GM12872 (cell line): ENCODE data around the gene COA1.

Experiments used
- TF ChIP-seq, protein P1 (sequence below): IDR thresholded peaks from 3 replicates; pipeline ENCODE4 v1.5.1; 2011; ENCODE audit warnings: low read depth, mild to moderate bottlenecking, low read length, moderate library complexity; ENCODE audit not compliant: insufficient read depth

COA1 gene

GRCh38 chr7:43701500-43701854, 27.8 kb downstream of the COA1 start:
- TF ChIP-seq, protein P1, sequence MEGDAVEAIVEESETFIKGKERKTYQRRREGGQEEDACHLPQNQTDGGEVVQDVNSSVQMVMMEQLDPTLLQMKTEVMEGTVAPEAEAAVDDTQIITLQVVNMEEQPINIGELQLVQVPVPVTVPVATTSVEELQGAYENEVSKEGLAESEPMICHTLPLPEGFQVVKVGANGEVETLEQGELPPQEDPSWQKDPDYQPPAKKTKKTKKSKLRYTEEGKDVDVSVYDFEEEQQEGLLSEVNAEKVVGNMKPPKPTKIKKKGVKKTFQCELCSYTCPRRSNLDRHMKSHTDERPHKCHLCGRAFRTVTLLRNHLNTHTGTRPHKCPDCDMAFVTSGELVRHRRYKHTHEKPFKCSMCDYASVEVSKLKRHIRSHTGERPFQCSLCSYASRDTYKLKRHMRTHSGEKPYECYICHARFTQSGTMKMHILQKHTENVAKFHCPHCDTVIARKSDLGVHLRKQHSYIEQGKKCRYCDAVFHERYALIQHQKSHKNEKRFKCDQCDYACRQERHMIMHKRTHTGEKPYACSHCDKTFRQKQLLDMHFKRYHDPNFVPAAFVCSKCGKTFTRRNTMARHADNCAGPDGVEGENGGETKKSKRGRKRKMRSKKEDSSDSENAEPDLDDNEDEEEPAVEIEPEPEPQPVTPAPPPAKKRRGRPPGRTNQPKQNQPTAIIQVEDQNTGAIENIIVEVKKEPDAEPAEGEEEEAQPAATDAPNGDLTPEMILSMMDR = no peak

DNA sequence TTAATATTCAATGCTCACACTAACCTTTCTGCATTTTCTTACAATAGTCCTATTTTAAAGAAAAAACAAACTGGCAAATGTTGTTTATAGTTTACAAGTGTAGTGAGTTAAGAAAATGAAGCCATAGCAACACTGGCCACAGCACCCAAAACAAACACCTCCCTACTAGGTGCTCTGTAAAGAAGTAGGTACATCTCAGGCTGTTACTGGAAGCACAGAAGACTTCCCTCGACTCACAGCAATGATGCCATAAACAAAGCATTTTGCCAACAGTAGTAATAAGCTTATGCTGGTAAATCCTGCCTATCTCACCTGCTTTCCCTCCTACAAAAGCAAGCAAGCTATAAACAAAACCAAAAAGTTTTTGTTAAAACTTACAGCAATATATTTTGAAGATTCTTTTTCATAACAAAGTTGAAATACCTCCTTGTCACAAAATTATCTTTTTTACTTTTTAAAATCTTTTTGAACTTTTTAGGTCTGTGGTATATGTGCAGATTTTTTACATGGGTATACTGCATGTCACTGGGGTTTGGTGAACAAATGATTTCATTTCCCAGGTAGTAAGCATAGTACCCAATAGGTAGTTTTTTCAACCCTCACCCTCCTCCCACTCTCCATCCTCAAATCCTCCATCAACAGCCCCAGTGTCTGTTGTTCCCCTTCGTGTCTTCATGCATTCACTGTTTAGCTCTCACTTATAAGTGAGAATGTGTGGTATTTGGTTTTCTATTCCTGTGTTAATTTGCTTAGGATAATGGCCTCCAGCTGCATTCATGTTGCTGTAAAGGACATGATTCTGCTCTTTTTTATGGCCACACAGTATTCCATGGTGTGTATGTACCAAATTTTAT, 28.4 kb downstream of the COA1 start:
- TF ChIP-seq, protein P1 = no peak

DNA sequence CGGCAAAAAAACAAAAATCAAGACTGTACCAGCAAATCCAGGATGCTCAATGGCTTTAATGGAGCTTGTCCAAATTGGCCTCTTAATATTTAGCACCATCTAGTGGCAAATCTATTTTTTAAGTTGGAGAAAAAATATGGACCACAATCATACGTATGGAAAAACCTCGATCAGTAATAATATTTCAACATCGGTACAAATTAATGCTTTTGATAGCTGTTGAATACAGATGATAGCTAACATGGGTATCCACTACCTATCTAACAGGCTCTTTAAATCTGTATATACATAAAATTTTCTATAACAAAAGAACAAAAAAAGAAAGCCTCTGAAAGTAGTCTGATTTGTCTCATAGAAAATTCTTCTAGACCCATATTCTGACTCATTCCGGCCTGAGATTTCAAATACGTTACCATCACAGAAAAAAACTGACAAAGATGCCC, 29.2 kb downstream of the COA1 start:
- TF ChIP-seq, protein P1 = peak; percentile 51; the same call in 2 of the 3 replicates

GRCh38 chr7:43698460-43699255, 30.7 kb downstream of the COA1 start:
- TF ChIP-seq, protein P1 = no peak

- TF ChIP-seq, protein P1 = no peak
Observed at GRCh38 chr7:43697690-43698089, 31.6 kb downstream of the COA1 start.

GRCh38 chr7:43695365-43695764, 34.0 kb downstream of the COA1 start:
- TF ChIP-seq, protein P1 = no peak

GRCh38 chr7:43694399-43694748, 34.9 kb downstream of the COA1 start:
- TF ChIP-seq, protein P1 = no peak
